ENCODE results near the gene PTPRN2.

Gene PTPRN2

GRCh38 chr7:158085741-158086695, 501.6 kb downstream of the PTPRN2 start:
- Histone ChIP-seq H3K9me3 (ENCODE audit: low read length) (no peaks in the 10 kb centered on the region), H3K27me3 (ENCODE audit: control insufficient read depth in 1 of 2, insufficient read depth in 2 of 2, low read length in 2 of 2) (no peaks in the 10 kb centered on the region), H3K36me3 (ENCODE audit: insufficient read depth, low read length) (no peaks in the 10 kb centered on the region), H3K4me1 (ENCODE audit: insufficient read depth, low read length) (no peaks in the 10 kb centered on the region), H3K9ac (ENCODE audit: low read length) (no peak overlapping the region), H3K27ac (ENCODE audit: low read depth, low read length) (no peak overlapping the region), H3K4me3 (ENCODE audit: low read depth in 1 of 2, low read length in 2 of 2) (no peak overlapping the region)

- Histone ChIP-seq H3K9ac (ENCODE audit: low read length) (no peak overlapping the region), H3K36me3 (ENCODE audit: insufficient read depth, low read length) (no peaks in the 10 kb centered on the region), H3K9me3 (ENCODE audit: low read length) (no peaks in the 10 kb centered on the region), H3K4me3 (ENCODE audit: low read depth in 1 of 2, low read length in 2 of 2) (no peak overlapping the region), H3K27ac (ENCODE audit: low read depth, low read length) (no peak overlapping the region), H3K4me1 (ENCODE audit: insufficient read depth, low read length) (no peaks in the 10 kb centered on the region), H3K27me3 (ENCODE audit: control insufficient read depth in 1 of 2, insufficient read depth in 2 of 2, low read length in 2 of 2) (no peaks in the 10 kb centered on the region)
Observed at GRCh38 chr7:158084555-158084954, 503.1 kb downstream of the PTPRN2 start.

GRCh38 chr7:158083526-158084310, 503.9 kb downstream of the PTPRN2 start:
- Histone ChIP-seq H3K36me3 (ENCODE audit: insufficient read depth, low read length) (no peaks in the 10 kb centered on the region), H3K9me3 (ENCODE audit: low read length) (no peaks in the 10 kb centered on the region), H3K27me3 (ENCODE audit: control insufficient read depth in 1 of 2, insufficient read depth in 2 of 2, low read length in 2 of 2) (no peaks in the 10 kb centered on the region), H3K4me3 (ENCODE audit: low read depth in 1 of 2, low read length in 2 of 2) (no peak overlapping the region), H3K27ac (ENCODE audit: low read depth, low read length) (no peak overlapping the region), H3K9ac (ENCODE audit: low read length) (no peak overlapping the region), H3K4me1 (ENCODE audit: insufficient read depth, low read length) (no peaks in the 10 kb centered on the region)

GRCh38 chr7:158082761-158083160, 504.9 kb downstream of the PTPRN2 start:
- H3K9ac ChIP-seq (ENCODE audit: low read length), result no peak overlapping the region
- no peaks in the 10 kb centered on the region for H3K9me3 ChIP-seq (ENCODE audit: low read length)
- H3K4me3 ChIP-seq (ENCODE audit: low read depth in 1 of 2, low read length in 2 of 2), result no peak overlapping the region
- no peaks in the 10 kb centered on the region for H3K4me1 ChIP-seq (ENCODE audit: insufficient read depth, low read length)
- no peaks in the 10 kb centered on the region for H3K36me3 ChIP-seq (ENCODE audit: insufficient read depth, low read length)
- H3K27me3 ChIP-seq (ENCODE audit: control insufficient read depth in 1 of 2, insufficient read depth in 2 of 2, low read length in 2 of 2), result no peaks in the 10 kb centered on the region
- H3K27ac ChIP-seq (ENCODE audit: low read depth, low read length), result no peak overlapping the region

GRCh38 chr7:158080899-158081445, 506.7 kb downstream of the PTPRN2 start:
- Histone ChIP-seq H3K4me1 (ENCODE audit: insufficient read depth, low read length) (no peaks in the 10 kb centered on the region), H3K4me3 (ENCODE audit: low read depth in 1 of 2, low read length in 2 of 2) (no peak overlapping the region), H3K9ac (ENCODE audit: low read length) (no peak overlapping the region), H3K9me3 (ENCODE audit: low read length) (no peaks in the 10 kb centered on the region), H3K27ac (ENCODE audit: low read depth, low read length) (no peak overlapping the region), H3K36me3 (ENCODE audit: insufficient read depth, low read length) (no peaks in the 10 kb centered on the region), H3K27me3 (ENCODE audit: control insufficient read depth in 1 of 2, insufficient read depth in 2 of 2, low read length in 2 of 2) (no peaks in the 10 kb centered on the region)

- Histone ChIP-seq H3K27ac (ENCODE audit: low read depth, low read length) (no peak overlapping the region), H3K4me1 (ENCODE audit: insufficient read depth, low read length) (no peaks in the 10 kb centered on the region)
Observed at GRCh38 chr7:158077934-158078910, 509.4 kb downstream of the PTPRN2 start.

GRCh38 chr7:158077151-158077840, 510.3 kb downstream of the PTPRN2 start:
- Histone ChIP-seq H3K4me3 (ENCODE audit: low read depth in 1 of 2, low read length in 2 of 2) (no peak overlapping the region), H3K27me3 (ENCODE audit: control insufficient read depth in 1 of 2, insufficient read depth in 2 of 2, low read length in 2 of 2) (no peaks in the 10 kb centered on the region), H3K27ac (ENCODE audit: low read depth, low read length) (no peak overlapping the region)

More at GRCh38 chr7:158077934-158078910, 509.4 kb downstream of the PTPRN2 start:
- Histone ChIP-seq H3K27me3 (ENCODE audit: control insufficient read depth in 1 of 2, insufficient read depth in 2 of 2, low read length in 2 of 2) (no peaks in the 10 kb centered on the region), H3K4me3 (ENCODE audit: low read depth in 1 of 2, low read length in 2 of 2) (no peak overlapping the region), H3K36me3 (ENCODE audit: insufficient read depth, low read length) (no peaks in the 10 kb centered on the region), H3K9me3 (ENCODE audit: low read length) (no peaks in the 10 kb centered on the region), H3K9ac (ENCODE audit: low read length) (no peak overlapping the region)

GRCh38 chr7:158076656-158077055, 511.0 kb downstream of the PTPRN2 start:
- Histone ChIP-seq H3K4me3 (ENCODE audit: low read depth in 1 of 2, low read length in 2 of 2) (no peak overlapping the region), H3K36me3 (ENCODE audit: insufficient read depth, low read length) (no peaks in the 10 kb centered on the region), H3K27me3 (ENCODE audit: control insufficient read depth in 1 of 2, insufficient read depth in 2 of 2, low read length in 2 of 2) (no peaks in the 10 kb centered on the region), H3K9me3 (ENCODE audit: low read length) (no peaks in the 10 kb centered on the region), H3K9ac (ENCODE audit: low read length) (no peak overlapping the region), H3K27ac (ENCODE audit: low read depth, low read length) (no peak overlapping the region), H3K4me1 (ENCODE audit: insufficient read depth, low read length) (no peaks in the 10 kb centered on the region)

More at GRCh38 chr7:158077151-158077840, 510.3 kb downstream of the PTPRN2 start:
- Histone ChIP-seq H3K4me1 (ENCODE audit: insufficient read depth, low read length) (no peaks in the 10 kb centered on the region), H3K9me3 (ENCODE audit: low read length) (no peaks in the 10 kb centered on the region), H3K9ac (ENCODE audit: low read length) (no peak overlapping the region), H3K36me3 (ENCODE audit: insufficient read depth, low read length) (no peaks in the 10 kb centered on the region)

GRCh38 chr7:158076215-158076614, 511.4 kb downstream of the PTPRN2 start:
- H3K4me1 ChIP-seq (ENCODE audit: insufficient read depth, low read length), result no peaks in the 10 kb centered on the region
- H3K27ac ChIP-seq (ENCODE audit: low read depth, low read length), result no peak overlapping the region
- H3K27me3 ChIP-seq (ENCODE audit: control insufficient read depth in 1 of 2, insufficient read depth in 2 of 2, low read length in 2 of 2), result no peaks in the 10 kb centered on the region
- no peak overlapping the region for H3K4me3 ChIP-seq (ENCODE audit: low read depth in 1 of 2, low read length in 2 of 2)
- no peaks in the 10 kb centered on the region for H3K36me3 ChIP-seq (ENCODE audit: insufficient read depth, low read length)
- no peaks in the 10 kb centered on the region for H3K9me3 ChIP-seq (ENCODE audit: low read length)
- no peak overlapping the region for H3K9ac ChIP-seq (ENCODE audit: low read length)

- H3K9ac ChIP-seq (ENCODE audit: low read length), result no peak overlapping the region
- H3K4me3 ChIP-seq (ENCODE audit: low read depth in 1 of 2, low read length in 2 of 2), result no peak overlapping the region
- H3K4me1 ChIP-seq (ENCODE audit: insufficient read depth, low read length), result no peaks in the 10 kb centered on the region
- H3K9me3 ChIP-seq (ENCODE audit: low read length), result no peaks in the 10 kb centered on the region
- H3K27me3 ChIP-seq (ENCODE audit: control insufficient read depth in 1 of 2, insufficient read depth in 2 of 2, low read length in 2 of 2), result no peaks in the 10 kb centered on the region
- no peaks in the 10 kb centered on the region for H3K36me3 ChIP-seq (ENCODE audit: insufficient read depth, low read length)
- H3K27ac ChIP-seq (ENCODE audit: low read depth, low read length), result no peak overlapping the region
Observed at GRCh38 chr7:158075633-158076001, 512.0 kb downstream of the PTPRN2 start.

Data from muscle layer of colon (tissue), 2 donors.